Panc1 (cell line): Measurements from ENCODE around the gene INS. TPM values are rescaled to one million over a fixed set of nuclear protein-coding genes. Genes with fewer than 3 reads are reported as not detected.

ENCODE experiments used
- ATAC-seq: fragments of 200-7000 bp; cut with Tn5 transposase; 2 replicates; pipeline ENCODE4 v1.9.1; 2020; ENCODE audit warnings: mild to moderate bottlenecking, moderate library complexity
- BruUV-seq: library from RNA; stranded (reverse); fragments of 400-500 nt; replicated peaks from 2 replicates; lab custom pipeline; 2021; lab: Mats Ljungman, UMichigan
- CTCF ChIA-PET: fragments of 300-600 bp; sonication (Branson Sonifier 250); formaldehyde crosslinking; loops from one replicate; lab custom pipeline; 2022; ENCODE audit warnings: antibody characterized with exemption; lab: Charles Lee
- POLR2A ChIA-PET: fragments of 300-600 bp; sonication (Branson Sonifier 250); formaldehyde crosslinking; loops from one replicate; lab custom pipeline; 2022; ENCODE audit warnings: antibody characterized with exemption; lab: Charles Lee
- DNase-seq: peaks from one replicate; pipeline ENCODE4 v3.0.0-alpha.2; 2010; ENCODE audit warnings: low read depth, low spot score
- H3K27ac ChIP-seq: 2 replicates; pipeline ENCODE4 v1.5.1; 2011; ENCODE audit warnings: mild to moderate bottlenecking, low read length, inconsistent platforms
- H3K27me3 ChIP-seq: fragments of 200-500 bp; sonication (Bioruptor generic); 2 replicates; pipeline ENCODE4 v1.6.0; 2014; ENCODE audit warnings: low read length, inconsistent platforms; ENCODE audit not compliant: control insufficient read depth, insufficient read depth
- H3K36me3 ChIP-seq: fragments of 200-500 bp; sonication (Bioruptor generic); 2 replicates; pipeline ENCODE4 v1.5.1; 2014; ENCODE audit warnings: inconsistent platforms, mild to moderate bottlenecking, low read length, moderate library complexity; ENCODE audit not compliant: control insufficient read depth, insufficient read depth
- H3K4me1 ChIP-seq: 2 replicates; pipeline ENCODE4 v1.5.1; 2011; ENCODE audit warnings: inconsistent platforms, mild to moderate bottlenecking, low read length, moderate library complexity; ENCODE audit not compliant: control insufficient read depth, insufficient read depth
- H3K4me3 ChIP-seq, 2 experiments: 2 replicates each; pipeline ENCODE4 v1.5.1; 2011 to 2012; ENCODE audit warnings: low read depth in 2 of 2, low read length in 2 of 2, mild to moderate bottlenecking in 2 of 2, inconsistent platforms in 1 of 2, moderate library complexity in 1 of 2
- H3K9me3 ChIP-seq: fragments of 200-500 bp; sonication (Bioruptor generic); 2 replicates; pipeline ENCODE4 v1.5.1; 2014; ENCODE audit warnings: low read depth, mild to moderate bottlenecking, inconsistent platforms, low read length, moderate library complexity; ENCODE audit not compliant: control insufficient read depth, insufficient read depth
- POLR2AphosphoS5 ChIP-seq: IDR thresholded peaks from 2 replicates; pipeline ENCODE4 v1.6.1; 2012; ENCODE audit warnings: mild to moderate bottlenecking, low read depth, low read length, moderate library complexity
- SIN3A ChIP-seq: IDR thresholded peaks from 2 replicates; pipeline ENCODE4 v1.6.1; 2012; ENCODE audit warnings: low read depth, mild to moderate bottlenecking, low read length, moderate library complexity, borderline replicate concordance; ENCODE audit not compliant: insufficient read depth
- TCF7L2 ChIP-seq: IDR thresholded peaks from 2 replicates; pipeline ENCODE4 v1.6.1; 2011; ENCODE audit warnings: mild to moderate bottlenecking, low read depth, low read length, inconsistent platforms
- in situ Hi-C: cut with HindIII; loops from 2 replicates; pipeline ENCODE4 v1.10.0; 2016; ENCODE audit warnings: low sequenced_read_pairs, low pct_unique_long_range_greater_than_20kb
- intact Hi-C: fragments of 100-400 bp; cut with micrococcal nuclease; formaldehyde crosslinking; loops from one replicate; pipeline ENCODE4 v1.10.0; 2022; ENCODE audit not compliant: unreplicated experiment
- total RNA-seq: library from RNA; stranded (reverse); gene quantifications from one replicate; pipeline ENCODE4 v1.2.1, GENCODE V29; 2021; ENCODE audit not compliant: unreplicated experiment
- TF ChIP-seq, protein P1 (sequence below), 2 experiments: IDR thresholded peaks; 2 replicates each; pipeline ENCODE4 v1.6.1; 2011 to 2012; ENCODE audit warnings: low read depth in 2 of 2, control low read depth in 1 of 2, low read length in 1 of 2, mild to moderate bottlenecking in 1 of 2, moderate library complexity in 1 of 2; ENCODE audit not compliant: insufficient read depth in 1 of 2
- TF ChIP-seq, protein P2 (sequence below): fragments of 450-650 bp; IDR thresholded peaks from 2 replicates; pipeline ENCODE4 v1.5.1; 2017; ENCODE audit warnings: mild to moderate bottlenecking

The INS gene
- total RNA-seq, 1 experiment from 2014 or later: not detected

DNA sequence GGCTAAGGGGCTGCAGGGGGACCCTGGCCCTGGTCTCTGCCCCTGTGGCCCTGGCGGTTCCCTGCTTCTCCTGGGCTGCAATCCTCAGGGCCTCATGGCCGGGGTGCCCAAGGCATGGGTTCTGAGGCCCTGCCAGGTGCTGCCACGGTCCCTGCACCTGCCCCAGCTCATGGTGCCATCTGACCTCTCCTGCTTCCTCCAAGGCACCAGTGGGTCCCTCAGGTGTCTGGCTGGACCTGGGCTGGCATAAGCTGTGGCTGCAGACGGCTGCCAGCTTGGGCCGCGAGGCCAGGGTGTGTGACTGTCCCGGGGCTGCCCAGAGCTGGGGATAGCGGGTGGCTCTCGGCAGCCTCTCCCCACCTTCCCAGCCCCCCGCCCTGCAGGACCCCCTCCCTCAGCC, 2.0 kb downstream of the INS start:
- no peak overlapping the region for H3K4me3 ChIP-seq
- peaks cover 4% of the 10 kb centered on the region for H3K4me1 ChIP-seq
- intact Hi-C loops (loop anchor here (5.0 kb wide), 1 partner anchor 287 kb away; no protein-coding TSS in a partner anchor), in situ Hi-C loops (no loop called here)
- no peak for TF ChIP-seq TCF7L2
- POLR2A ChIA-PET: interaction anchor here (0.7 kb wide), 1 partner anchor 19 kb away, joined by 8 read pairs; no protein-coding TSS in a partner anchor
- CTCF ChIA-PET: interaction anchor here (0.5 to 1.0 kb wide), 2 partner anchors 9 to 121 kb away, joined by 3 to 11 read pairs; no protein-coding TSS in a partner anchor
- no peak overlapping the region for H3K27ac ChIP-seq
- no peaks in the 10 kb centered on the region for H3K36me3 ChIP-seq
- DNase-seq: no peak
- no peaks in the 10 kb centered on the region for H3K27me3 ChIP-seq
- H3K9me3 ChIP-seq: no peaks in the 10 kb centered on the region
- ATAC-seq: no peak
- no TSS peak for BruUV-seq

DNA sequence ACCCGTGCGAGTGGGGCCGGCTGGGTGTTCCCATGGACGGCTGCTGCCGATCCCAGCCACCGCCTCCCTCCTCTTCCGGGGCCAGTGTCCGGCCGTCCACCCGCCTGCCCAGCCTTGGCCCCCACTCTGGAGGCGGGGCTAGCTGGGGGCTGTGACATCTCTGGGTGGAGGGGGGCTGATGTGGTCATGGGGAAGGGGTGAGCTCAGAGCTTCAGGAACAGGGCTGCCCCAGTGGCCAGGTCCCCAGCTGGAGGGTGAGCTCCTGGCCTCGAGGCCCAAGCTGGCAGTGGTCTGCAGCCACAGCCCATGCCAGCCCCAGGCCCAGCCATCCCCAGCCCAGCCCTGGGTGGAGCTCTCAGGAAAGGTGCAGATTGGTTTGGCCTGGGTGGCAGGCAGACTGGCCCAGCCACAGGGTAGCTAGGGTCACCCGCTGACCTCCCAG, 2.7 kb downstream of the INS start:
- ATAC-seq: no peak
- TF ChIP-seq, protein P1, sequence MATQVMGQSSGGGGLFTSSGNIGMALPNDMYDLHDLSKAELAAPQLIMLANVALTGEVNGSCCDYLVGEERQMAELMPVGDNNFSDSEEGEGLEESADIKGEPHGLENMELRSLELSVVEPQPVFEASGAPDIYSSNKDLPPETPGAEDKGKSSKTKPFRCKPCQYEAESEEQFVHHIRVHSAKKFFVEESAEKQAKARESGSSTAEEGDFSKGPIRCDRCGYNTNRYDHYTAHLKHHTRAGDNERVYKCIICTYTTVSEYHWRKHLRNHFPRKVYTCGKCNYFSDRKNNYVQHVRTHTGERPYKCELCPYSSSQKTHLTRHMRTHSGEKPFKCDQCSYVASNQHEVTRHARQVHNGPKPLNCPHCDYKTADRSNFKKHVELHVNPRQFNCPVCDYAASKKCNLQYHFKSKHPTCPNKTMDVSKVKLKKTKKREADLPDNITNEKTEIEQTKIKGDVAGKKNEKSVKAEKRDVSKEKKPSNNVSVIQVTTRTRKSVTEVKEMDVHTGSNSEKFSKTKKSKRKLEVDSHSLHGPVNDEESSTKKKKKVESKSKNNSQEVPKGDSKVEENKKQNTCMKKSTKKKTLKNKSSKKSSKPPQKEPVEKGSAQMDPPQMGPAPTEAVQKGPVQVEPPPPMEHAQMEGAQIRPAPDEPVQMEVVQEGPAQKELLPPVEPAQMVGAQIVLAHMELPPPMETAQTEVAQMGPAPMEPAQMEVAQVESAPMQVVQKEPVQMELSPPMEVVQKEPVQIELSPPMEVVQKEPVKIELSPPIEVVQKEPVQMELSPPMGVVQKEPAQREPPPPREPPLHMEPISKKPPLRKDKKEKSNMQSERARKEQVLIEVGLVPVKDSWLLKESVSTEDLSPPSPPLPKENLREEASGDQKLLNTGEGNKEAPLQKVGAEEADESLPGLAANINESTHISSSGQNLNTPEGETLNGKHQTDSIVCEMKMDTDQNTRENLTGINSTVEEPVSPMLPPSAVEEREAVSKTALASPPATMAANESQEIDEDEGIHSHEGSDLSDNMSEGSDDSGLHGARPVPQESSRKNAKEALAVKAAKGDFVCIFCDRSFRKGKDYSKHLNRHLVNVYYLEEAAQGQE (IDR thresholded peaks at IDR 0.05; ENCODE audit: insufficient read depth in 1 of 2, low read depth in 2 of 2, low read length in 1 of 2): no peak
- TF ChIP-seq SIN3A (no peak), POLR2AphosphoS5 (no peak), TCF7L2 (no peak)
- TF ChIP-seq, protein P2, sequence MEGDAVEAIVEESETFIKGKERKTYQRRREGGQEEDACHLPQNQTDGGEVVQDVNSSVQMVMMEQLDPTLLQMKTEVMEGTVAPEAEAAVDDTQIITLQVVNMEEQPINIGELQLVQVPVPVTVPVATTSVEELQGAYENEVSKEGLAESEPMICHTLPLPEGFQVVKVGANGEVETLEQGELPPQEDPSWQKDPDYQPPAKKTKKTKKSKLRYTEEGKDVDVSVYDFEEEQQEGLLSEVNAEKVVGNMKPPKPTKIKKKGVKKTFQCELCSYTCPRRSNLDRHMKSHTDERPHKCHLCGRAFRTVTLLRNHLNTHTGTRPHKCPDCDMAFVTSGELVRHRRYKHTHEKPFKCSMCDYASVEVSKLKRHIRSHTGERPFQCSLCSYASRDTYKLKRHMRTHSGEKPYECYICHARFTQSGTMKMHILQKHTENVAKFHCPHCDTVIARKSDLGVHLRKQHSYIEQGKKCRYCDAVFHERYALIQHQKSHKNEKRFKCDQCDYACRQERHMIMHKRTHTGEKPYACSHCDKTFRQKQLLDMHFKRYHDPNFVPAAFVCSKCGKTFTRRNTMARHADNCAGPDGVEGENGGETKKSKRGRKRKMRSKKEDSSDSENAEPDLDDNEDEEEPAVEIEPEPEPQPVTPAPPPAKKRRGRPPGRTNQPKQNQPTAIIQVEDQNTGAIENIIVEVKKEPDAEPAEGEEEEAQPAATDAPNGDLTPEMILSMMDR: no peak
- no TSS peak for BruUV-seq
- DNase-seq: no peak
- Histone ChIP-seq H3K27me3 (no peaks in the 10 kb centered on the region), H3K9me3 (no peaks in the 10 kb centered on the region), H3K4me1 (peaks cover 4% of the 10 kb centered on the region), H3K4me3 (no peak overlapping the region), H3K36me3 (no peaks in the 10 kb centered on the region), H3K27ac (no peak overlapping the region)
- in situ Hi-C loops (no loop called here), intact Hi-C loops (loop anchor here (5.0 kb wide), 1 partner anchor 286 kb away; no protein-coding TSS in a partner anchor)
- CTCF ChIA-PET: interaction anchor here (0.5 to 1.0 kb wide), 4 partner anchors 10 to 464 kb away, joined by 3 to 11 read pairs (median 4); no protein-coding TSS in a partner anchor
- POLR2A ChIA-PET: no interaction called here

DNA sequence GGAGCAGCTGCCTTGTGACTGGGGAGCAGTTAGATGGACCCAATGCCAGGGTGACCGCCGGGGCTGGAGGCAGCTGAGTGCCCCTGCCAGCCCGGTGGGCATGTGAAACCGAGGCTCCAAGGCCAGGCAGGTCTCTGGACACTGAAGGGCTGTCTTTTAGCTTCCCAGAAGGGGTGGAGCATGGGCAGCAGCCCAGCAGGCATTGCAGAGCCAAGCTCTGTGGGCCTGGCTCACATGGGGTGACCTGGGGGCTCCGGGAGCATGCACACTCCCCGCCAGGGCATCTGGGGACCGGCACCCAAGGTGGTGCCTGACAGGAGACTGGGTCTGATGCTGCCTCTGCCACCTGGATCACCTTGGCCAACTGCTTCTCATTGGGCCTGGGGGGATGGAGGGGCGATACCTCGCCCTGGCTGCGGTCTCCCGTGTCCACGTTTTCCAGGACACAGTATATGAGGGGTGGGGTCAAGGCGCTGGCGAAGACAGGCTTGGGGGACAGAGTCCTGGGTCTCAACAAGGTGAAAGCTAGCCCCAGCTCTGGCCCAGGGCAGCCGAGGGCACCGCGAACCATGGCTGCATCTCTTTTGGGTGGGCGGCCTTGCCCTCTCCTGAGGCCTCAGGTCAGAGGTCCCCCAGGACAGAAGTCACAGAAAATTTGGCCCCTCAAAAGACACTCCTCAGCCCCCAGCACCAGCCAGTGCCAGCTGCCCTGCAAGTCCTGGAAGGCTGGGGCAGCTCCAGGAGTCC, 3.5 kb downstream of the INS start:
- Histone ChIP-seq H3K36me3 (no peaks in the 10 kb centered on the region), H3K4me3 (no peak overlapping the region), H3K9me3 (no peaks in the 10 kb centered on the region), H3K27ac (no peak overlapping the region), H3K4me1 (peaks cover 4% of the 10 kb centered on the region), H3K27me3 (no peaks in the 10 kb centered on the region)
- no TSS peak for BruUV-seq
- no peak for TF ChIP-seq TCF7L2
- TF ChIP-seq, protein P2: no peak
- TF ChIP-seq, protein P1 (IDR thresholded peaks at IDR 0.05; ENCODE audit: insufficient read depth in 1 of 2, low read depth in 2 of 2, low read length in 1 of 2): no peak
- no peak for TF ChIP-seq SIN3A
- no peak for TF ChIP-seq POLR2AphosphoS5
- intact Hi-C loops (loop anchor here (5.0 kb wide), 1 partner anchor 285 kb away; no protein-coding TSS in a partner anchor), in situ Hi-C loops (no loop called here)
- ChIA-PET POLR2A (no interaction called here), CTCF (interaction anchor here (0.5 to 2.9 kb wide), 8 partner anchors 8 to 463 kb away, joined by 3 to 21 read pairs (median 4); no protein-coding TSS in a partner anchor)
- ATAC-seq (no peak), DNase-seq (no peak)
